ENCODE measurements around the gene MYBPC2. TPM values are rescaled to one million over a fixed set of nuclear protein-coding genes. Genes with fewer than 3 reads are reported as not detected.

The MYBPC2 gene
- total RNA-seq, 1 donor from 2014 or later = 0.46 TPM

GRCh38 chr19:50513746-50514345 is 81.2 kb downstream of the MYBPC2 start, which contains the start of gene ASPDH:
Gene ASPDH, minus strand, starts transcription at chr19:50513913. Its CDS starts 90 bp downstream, at chr19:50513823.
- no peak within 1 kb of the TSS for H3K4me3 Mint-ChIP-seq (ENCODE audit: unreplicated experiment)
- no peak for DNase-seq (ENCODE audit: low spot score)
- peaks cover 10% of the 10 kb centered on the region for H3K36me3 Mint-ChIP-seq (ENCODE audit: low read depth, unreplicated experiment)
- peaks cover 15% of the 10 kb centered on the region for H3K9me3 Mint-ChIP-seq (ENCODE audit: unreplicated experiment)
- H3K27me3 Mint-ChIP-seq (ENCODE audit: unreplicated experiment) = peaks cover 21% of the 10 kb centered on the region
- no peaks in the 10 kb centered on the region for H3K4me1 Mint-ChIP-seq (ENCODE audit: unreplicated experiment)
- TF ChIP-seq CTCF (IDR thresholded peaks at IDR 0.05; ENCODE audit: unreplicated experiment) = no peak
- H3K27ac Mint-ChIP-seq (ENCODE audit: unreplicated experiment) = no peak within 1 kb of the TSS

- Mint-ChIP-seq H3K9me3 (ENCODE audit: unreplicated experiment) (peaks cover 10% of the 10 kb centered on the region), H3K4me3 (ENCODE audit: unreplicated experiment) (no peak overlapping the region), H3K27ac (ENCODE audit: unreplicated experiment) (no peak overlapping the region), H3K4me1 (ENCODE audit: unreplicated experiment) (no peaks in the 10 kb centered on the region), H3K27me3 (ENCODE audit: unreplicated experiment) (peaks cover 24% of the 10 kb centered on the region), H3K36me3 (ENCODE audit: low read depth, unreplicated experiment) (peaks cover 10% of the 10 kb centered on the region)
- no peak for TF ChIP-seq CTCF (IDR thresholded peaks at IDR 0.05; ENCODE audit: unreplicated experiment)
- no peak for DNase-seq (ENCODE audit: low spot score)
Measured at GRCh38 chr19:50514346-50515167, 81.9 kb downstream of the MYBPC2 start.

GRCh38 chr19:50515168-50515561 is 82.5 kb downstream of the MYBPC2 start:
- Mint-ChIP-seq H3K4me3 (ENCODE audit: unreplicated experiment) (no peak overlapping the region), H3K36me3 (ENCODE audit: low read depth, unreplicated experiment) (peaks cover 10% of the 10 kb centered on the region), H3K4me1 (ENCODE audit: unreplicated experiment) (no peaks in the 10 kb centered on the region), H3K27ac (ENCODE audit: unreplicated experiment) (no peak overlapping the region), H3K9me3 (ENCODE audit: unreplicated experiment) (peaks cover 9% of the 10 kb centered on the region), H3K27me3 (ENCODE audit: unreplicated experiment) (peaks cover 25% of the 10 kb centered on the region)
- no peak for TF ChIP-seq CTCF (IDR thresholded peaks at IDR 0.05; ENCODE audit: unreplicated experiment)
- DNase-seq (ENCODE audit: low spot score) = no peak

Other genes starting within 250 kb of the MYBPC2 start
- not detected for gene MYH14, start 229.3 kb upstream of the MYBPC2 start, total RNA-seq (ENCODE audit: unreplicated experiment)
- gene KCNC3, start 103.5 kb upstream of the MYBPC2 start, total RNA-seq (ENCODE audit: unreplicated experiment) = not detected
- not detected for gene NAPSA, start 67.3 kb upstream of the MYBPC2 start, total RNA-seq (ENCODE audit: unreplicated experiment)
- gene NR1H2, start 56.4 kb upstream of the MYBPC2 start, total RNA-seq (ENCODE audit: unreplicated experiment) = 21.6 TPM
- 54.4 TPM for gene POLD1, start 48.5 kb upstream of the MYBPC2 start, total RNA-seq (ENCODE audit: unreplicated experiment)
- not detected for gene SPIB, start 14.0 kb upstream of the MYBPC2 start, total RNA-seq (ENCODE audit: unreplicated experiment)
- gene EMC10, start 43.6 kb downstream of the MYBPC2 start, total RNA-seq (ENCODE audit: unreplicated experiment) = 0.21 TPM
- not detected for gene GARIN5A, start 44.0 kb downstream of the MYBPC2 start, total RNA-seq (ENCODE audit: unreplicated experiment)
- 0.46 TPM for gene JOSD2, start 78.3 kb downstream of the MYBPC2 start, total RNA-seq (ENCODE audit: unreplicated experiment)
- gene ASPDH, start 81.0 kb downstream of the MYBPC2 start, total RNA-seq (ENCODE audit: unreplicated experiment) = not detected
- gene LRRC4B, start 135.5 kb downstream of the MYBPC2 start, total RNA-seq (ENCODE audit: unreplicated experiment) = 3.0 TPM
- gene SYT3, start 207.0 kb downstream of the MYBPC2 start, total RNA-seq (ENCODE audit: unreplicated experiment) = 0.15 TPM
- gene C19orf81, start 216.6 kb downstream of the MYBPC2 start, total RNA-seq (ENCODE audit: unreplicated experiment) = not detected

Data from endothelial cell (in vitro differentiated cells).